Fibroblast of skin of back (primary cell): ENCODE measurements around the gene ELMO2.
"Not testable (repeated sequence)": the region's sequence is repeated elsewhere in the genome, so short reads cannot be mapped to it uniquely, and the experiment has no call there.

Source experiments
- DNase-seq: peaks from one replicate; pipeline ENCODE4 v3.0.0-alpha.2; 2013

ELMO2 gene

GRCh38 chr20:46402331-46402811 lies 4.0 kb downstream of the ELMO2 start:
- DNase-seq: no peak

- no peak for DNase-seq
These were observed 4.9 kb downstream of the ELMO2 start for GRCh38 chr20:46401478-46401860.

GRCh38 chr20:46400828-46401477 lies 5.5 kb downstream of the ELMO2 start:
- DNase-seq: peak; percentile 49

GRCh38 chr20:46400253-46400652 lies 6.2 kb downstream of the ELMO2 start:
- peak; percentile 79 for DNase-seq

GRCh38 chr20:46399401-46399800 lies 7.0 kb downstream of the ELMO2 start:
- no peak for DNase-seq

GRCh38 chr20:46398963-46399362 lies 7.5 kb downstream of the ELMO2 start:
- no peak for DNase-seq

GRCh38 chr20:46396052-46396740 lies 10.2 kb downstream of the ELMO2 start:
- DNase-seq: no peak

GRCh38 chr20:46394872-46395760 lies 11.3 kb downstream of the ELMO2 start:
- DNase-seq: no peak

GRCh38 chr20:46393967-46394366 lies 12.4 kb downstream of the ELMO2 start:
- DNase-seq: no peak

GRCh38 chr20:46388937-46389336 lies 17.5 kb downstream of the ELMO2 start:
- no peak for DNase-seq

GRCh38 chr20:46388201-46388836 lies 18.1 kb downstream of the ELMO2 start:
- no peak for DNase-seq

- DNase-seq: not testable (repeated sequence)
These were observed 19.4 kb downstream of the ELMO2 start for GRCh38 chr20:46387054-46387453.

GRCh38 chr20:46378412-46379009 lies 27.9 kb downstream of the ELMO2 start:
- DNase-seq: no peak

- no peak for DNase-seq
These were observed 28.9 kb downstream of the ELMO2 start for GRCh38 chr20:46377518-46377917.

- no peak for DNase-seq
These were observed 30.1 kb downstream of the ELMO2 start for GRCh38 chr20:46376196-46376785.

- DNase-seq: no peak
These were observed 30.6 kb downstream of the ELMO2 start for GRCh38 chr20:46375771-46376170.

GRCh38 chr20:46374383-46374782 lies 32.0 kb downstream of the ELMO2 start:
- no peak for DNase-seq

- no peak for DNase-seq
These were observed 34.8 kb downstream of the ELMO2 start for GRCh38 chr20:46371656-46372055.

GRCh38 chr20:46368902-46369268 lies 37.5 kb downstream of the ELMO2 start:
- DNase-seq: no peak

- no peak for DNase-seq
These were observed 38.2 kb downstream of the ELMO2 start for GRCh38 chr20:46367967-46368901.

- no peak for DNase-seq
These were observed 39.2 kb downstream of the ELMO2 start for GRCh38 chr20:46367234-46367633.
